ENCODE results near the gene UBE2G2. TPM values are rescaled to one million over a fixed set of nuclear protein-coding genes. Genes with fewer than 3 reads are reported as not detected.

The UBE2G2 gene
- total and polyA plus RNA-seq, 4 donors: 46.8 to 83.6 (median 69.8) TPM

GRCh38 chr21:44755227-44755626, 46.4 kb downstream of the UBE2G2 start:
- H3K27me3 ChIP-seq (ENCODE audit: control insufficient read depth in 1 of 2, insufficient read depth in 2 of 2, low read length in 1 of 2): no peaks in the 10 kb centered on the region
- no peaks in the 10 kb centered on the region for H3K36me3 ChIP-seq (ENCODE audit: control insufficient read depth in 1 of 2, insufficient read depth in 2 of 2, low read length in 1 of 2)
- H3K4me3 ChIP-seq (ENCODE audit: low read length in 2 of 2): no peak overlapping the region
- no peaks in the 10 kb centered on the region for H3K4me1 ChIP-seq (ENCODE audit: control insufficient read depth in 1 of 2, insufficient read depth in 2 of 2, low read length in 2 of 2)
- WGBS, 2 donors: 71 to 83% methylated on average over 5 of the region's 5 CpGs
- peak in 1 of 2 donors; percentile 5 for DNase-seq
- intact Hi-C loops (cut with DNase I): no loop called here
- no peak for ATAC-seq (ENCODE audit: low FRiP score)
- H3K27ac ChIP-seq (ENCODE audit: low read depth in 1 of 2, low read length in 2 of 2): no peak overlapping the region
- H3K9me3 ChIP-seq (ENCODE audit: control insufficient read depth, low read length): peaks cover 1% of the 10 kb centered on the region

GRCh38 chr21:44753357-44753756, 48.3 kb downstream of the UBE2G2 start:
- Histone ChIP-seq H3K9me3 (ENCODE audit: control insufficient read depth, low read length) (peaks cover 1% of the 10 kb centered on the region), H3K27me3 (ENCODE audit: control insufficient read depth in 1 of 2, insufficient read depth in 2 of 2, low read length in 1 of 2) (no peaks in the 10 kb centered on the region), H3K36me3 (ENCODE audit: control insufficient read depth in 1 of 2, insufficient read depth in 2 of 2, low read length in 1 of 2) (no peaks in the 10 kb centered on the region), H3K4me3 (ENCODE audit: low read length in 2 of 2) (no peak overlapping the region), H3K4me1 (ENCODE audit: control insufficient read depth in 1 of 2, insufficient read depth in 2 of 2, low read length in 2 of 2) (no peaks in the 10 kb centered on the region), H3K27ac (ENCODE audit: low read depth in 1 of 2, low read length in 2 of 2) (no peak overlapping the region)
- peak in 1 of 2 donors; percentile 68 for DNase-seq
- ATAC-seq (ENCODE audit: low FRiP score): no peak
- 91 to 92% methylated on average over 19 of the region's 19 CpGs for WGBS, 2 donors
- intact Hi-C loops (cut with DNase I): no loop called here

GRCh38 chr21:44752671-44753235, 48.9 kb downstream of the UBE2G2 start:
- Histone ChIP-seq H3K9me3 (ENCODE audit: control insufficient read depth, low read length) (peaks cover 1% of the 10 kb centered on the region), H3K27me3 (ENCODE audit: control insufficient read depth in 1 of 2, insufficient read depth in 2 of 2, low read length in 1 of 2) (no peaks in the 10 kb centered on the region), H3K27ac (ENCODE audit: low read depth in 1 of 2, low read length in 2 of 2) (no peak overlapping the region), H3K4me3 (ENCODE audit: low read length in 2 of 2) (no peak overlapping the region), H3K36me3 (ENCODE audit: control insufficient read depth in 1 of 2, insufficient read depth in 2 of 2, low read length in 1 of 2) (no peaks in the 10 kb centered on the region), H3K4me1 (ENCODE audit: control insufficient read depth in 1 of 2, insufficient read depth in 2 of 2, low read length in 2 of 2) (no peaks in the 10 kb centered on the region)
- ATAC-seq (ENCODE audit: low FRiP score): no peak
- intact Hi-C loops (cut with DNase I): no loop called here
- DNase-seq: peak in 1 of 2 donors; percentile 34
- WGBS, 2 donors: 50 to 59% methylated on average over 11 of the region's 11 CpGs

- WGBS, 2 donors: 84% methylated on average over 34 of the region's 34 CpGs
- no peak for ATAC-seq (ENCODE audit: low FRiP score)
- Histone ChIP-seq H3K4me3 (ENCODE audit: low read length in 2 of 2) (no peak overlapping the region), H3K27ac (ENCODE audit: low read depth in 1 of 2, low read length in 2 of 2) (no peak overlapping the region), H3K9me3 (ENCODE audit: control insufficient read depth, low read length) (peaks cover 1% of the 10 kb centered on the region), H3K4me1 (ENCODE audit: control insufficient read depth in 1 of 2, insufficient read depth in 2 of 2, low read length in 2 of 2) (no peaks in the 10 kb centered on the region), H3K27me3 (ENCODE audit: control insufficient read depth in 1 of 2, insufficient read depth in 2 of 2, low read length in 1 of 2) (no peaks in the 10 kb centered on the region), H3K36me3 (ENCODE audit: control insufficient read depth in 1 of 2, insufficient read depth in 2 of 2, low read length in 1 of 2) (no peaks in the 10 kb centered on the region)
- peak in 1 of 2 donors; percentile 69 for DNase-seq
- intact Hi-C loops (cut with DNase I): no loop called here
Measured at GRCh38 chr21:44751799-44752636, 49.6 kb downstream of the UBE2G2 start.

- Histone ChIP-seq H3K36me3 (ENCODE audit: control insufficient read depth in 1 of 2, insufficient read depth in 2 of 2, low read length in 1 of 2) (no peaks in the 10 kb centered on the region), H3K9me3 (ENCODE audit: control insufficient read depth, low read length) (peaks cover 1% of the 10 kb centered on the region), H3K4me3 (ENCODE audit: low read length in 2 of 2) (no peak overlapping the region), H3K27ac (ENCODE audit: low read depth in 1 of 2, low read length in 2 of 2) (no peak overlapping the region), H3K4me1 (ENCODE audit: control insufficient read depth in 1 of 2, insufficient read depth in 2 of 2, low read length in 2 of 2) (no peaks in the 10 kb centered on the region), H3K27me3 (ENCODE audit: control insufficient read depth in 1 of 2, insufficient read depth in 2 of 2, low read length in 1 of 2) (no peaks in the 10 kb centered on the region)
- intact Hi-C loops (cut with DNase I): no loop called here
- WGBS, 2 donors: 78 to 84% methylated on average over 24 of the region's 24 CpGs
- DNase-seq: peak in 1 of 2 donors; percentile 48
- ATAC-seq (ENCODE audit: low FRiP score): no peak
Measured at GRCh38 chr21:44751186-44751798, 50.3 kb downstream of the UBE2G2 start.

- H3K9me3 ChIP-seq (ENCODE audit: control insufficient read depth, low read length): no peaks in the 10 kb centered on the region
- 77 to 84% methylated on average over 12 of the region's 12 CpGs for WGBS, 2 donors
- H3K36me3 ChIP-seq (ENCODE audit: control insufficient read depth in 1 of 2, insufficient read depth in 2 of 2, low read length in 1 of 2): no peaks in the 10 kb centered on the region
- intact Hi-C loops (cut with DNase I): no loop called here
- no peaks in the 10 kb centered on the region for H3K4me1 ChIP-seq (ENCODE audit: control insufficient read depth in 1 of 2, insufficient read depth in 2 of 2, low read length in 2 of 2)
- no peaks in the 10 kb centered on the region for H3K27me3 ChIP-seq (ENCODE audit: control insufficient read depth in 1 of 2, insufficient read depth in 2 of 2, low read length in 1 of 2)
- ATAC-seq (ENCODE audit: low FRiP score) (no peak), DNase-seq (no peak)
- no peak overlapping the region for H3K4me3 ChIP-seq (ENCODE audit: low read length in 2 of 2)
- no peak overlapping the region for H3K27ac ChIP-seq (ENCODE audit: low read depth in 1 of 2, low read length in 2 of 2)
Measured at GRCh38 chr21:44750675-44751025, 51.0 kb downstream of the UBE2G2 start.

- 91 to 92% methylated on average over 45 to 47 of the region's 47 CpGs for WGBS, 2 donors
- no peaks in the 10 kb centered on the region for H3K9me3 ChIP-seq (ENCODE audit: control insufficient read depth, low read length)
- intact Hi-C loops (cut with DNase I): no loop called here
- H3K36me3 ChIP-seq (ENCODE audit: control insufficient read depth in 1 of 2, insufficient read depth in 2 of 2, low read length in 1 of 2): no peaks in the 10 kb centered on the region
- H3K27me3 ChIP-seq (ENCODE audit: control insufficient read depth in 1 of 2, insufficient read depth in 2 of 2, low read length in 1 of 2): no peaks in the 10 kb centered on the region
- no peaks in the 10 kb centered on the region for H3K4me1 ChIP-seq (ENCODE audit: control insufficient read depth in 1 of 2, insufficient read depth in 2 of 2, low read length in 2 of 2)
- ATAC-seq (ENCODE audit: low FRiP score) (no peak), DNase-seq (peak in 1 of 2 donors; percentile 70)
- no peak overlapping the region for H3K27ac ChIP-seq (ENCODE audit: low read depth in 1 of 2, low read length in 2 of 2)
- no peak overlapping the region for H3K4me3 ChIP-seq (ENCODE audit: low read length in 2 of 2)
Measured at GRCh38 chr21:44749759-44750674, 51.6 kb downstream of the UBE2G2 start.

- H3K27me3 ChIP-seq (ENCODE audit: control insufficient read depth in 1 of 2, insufficient read depth in 2 of 2, low read length in 1 of 2): no peaks in the 10 kb centered on the region
- H3K4me1 ChIP-seq (ENCODE audit: control insufficient read depth in 1 of 2, insufficient read depth in 2 of 2, low read length in 2 of 2): no peaks in the 10 kb centered on the region
- intact Hi-C loops (cut with DNase I): no loop called here
- H3K36me3 ChIP-seq (ENCODE audit: control insufficient read depth in 1 of 2, insufficient read depth in 2 of 2, low read length in 1 of 2): no peaks in the 10 kb centered on the region
- H3K9me3 ChIP-seq (ENCODE audit: control insufficient read depth, low read length): no peaks in the 10 kb centered on the region
- H3K27ac ChIP-seq (ENCODE audit: low read depth in 1 of 2, low read length in 2 of 2): no peak overlapping the region
- ATAC-seq (ENCODE audit: low FRiP score) (no peak), DNase-seq (peak in 1 of 2 donors; percentile 71)
- 77 to 81% methylated on average over 26 of the region's 26 CpGs for whole genome bisulfite sequencing, 2 donors
- H3K4me3 ChIP-seq (ENCODE audit: low read length in 2 of 2): no peak overlapping the region
Measured at GRCh38 chr21:44749116-44749758, 52.4 kb downstream of the UBE2G2 start.

All from aorta (tissue), 5 donors.